ENCODE measurements around the gene NKAIN2.

DNA sequence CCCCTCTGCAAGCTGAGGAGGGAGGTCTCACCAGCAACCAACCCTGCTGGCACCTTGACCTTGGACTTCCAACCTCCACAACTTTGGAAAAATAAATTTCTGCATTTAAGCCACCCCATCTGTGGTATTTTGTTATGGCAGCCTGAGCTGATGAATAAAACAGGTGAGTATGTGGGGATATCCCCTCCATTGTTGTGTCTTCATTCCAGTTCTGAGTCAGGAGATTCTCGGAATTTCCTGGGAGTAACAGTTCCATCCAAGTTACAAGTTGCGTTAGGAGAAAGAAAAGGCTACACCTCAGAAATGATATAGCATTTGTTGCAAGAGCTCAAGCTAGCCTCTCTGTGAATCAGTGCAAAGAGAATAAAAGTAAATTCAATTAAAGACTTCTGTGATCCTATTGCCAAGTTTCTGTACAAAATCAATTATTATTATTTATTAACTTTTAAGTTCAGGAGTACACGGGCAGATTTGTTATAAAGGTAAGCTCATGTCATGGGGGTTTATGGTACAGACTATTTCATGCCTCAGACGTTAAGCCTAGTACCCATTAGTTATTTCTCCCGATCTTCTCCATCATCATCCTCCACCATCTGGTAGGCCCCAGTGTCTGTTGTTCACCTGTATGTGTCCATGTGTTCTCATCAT, 153.0 kb downstream of the NKAIN2 start:
- TF ChIP-seq, protein P1, sequence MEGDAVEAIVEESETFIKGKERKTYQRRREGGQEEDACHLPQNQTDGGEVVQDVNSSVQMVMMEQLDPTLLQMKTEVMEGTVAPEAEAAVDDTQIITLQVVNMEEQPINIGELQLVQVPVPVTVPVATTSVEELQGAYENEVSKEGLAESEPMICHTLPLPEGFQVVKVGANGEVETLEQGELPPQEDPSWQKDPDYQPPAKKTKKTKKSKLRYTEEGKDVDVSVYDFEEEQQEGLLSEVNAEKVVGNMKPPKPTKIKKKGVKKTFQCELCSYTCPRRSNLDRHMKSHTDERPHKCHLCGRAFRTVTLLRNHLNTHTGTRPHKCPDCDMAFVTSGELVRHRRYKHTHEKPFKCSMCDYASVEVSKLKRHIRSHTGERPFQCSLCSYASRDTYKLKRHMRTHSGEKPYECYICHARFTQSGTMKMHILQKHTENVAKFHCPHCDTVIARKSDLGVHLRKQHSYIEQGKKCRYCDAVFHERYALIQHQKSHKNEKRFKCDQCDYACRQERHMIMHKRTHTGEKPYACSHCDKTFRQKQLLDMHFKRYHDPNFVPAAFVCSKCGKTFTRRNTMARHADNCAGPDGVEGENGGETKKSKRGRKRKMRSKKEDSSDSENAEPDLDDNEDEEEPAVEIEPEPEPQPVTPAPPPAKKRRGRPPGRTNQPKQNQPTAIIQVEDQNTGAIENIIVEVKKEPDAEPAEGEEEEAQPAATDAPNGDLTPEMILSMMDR (IDR thresholded peaks at IDR 0.05), result no peak
- no peak for TF ChIP-seq EP300 (IDR thresholded peaks at IDR 0.05)

Data from sigmoid colon (tissue), 4 donors.